ENCODE results near the gene SULT6B1. TPM values are rescaled to one million over a fixed set of nuclear protein-coding genes. Genes with fewer than 3 reads are reported as not detected.
A peak's percentile ranks its signal among the peaks of the same experiment; 100 is the strongest.

SULT6B1 gene
- not detected in 2 replicates for total RNA-seq (2021)
- Bru-seq, nascent RNA: percentile 10 among the genes with signal in this experiment
- BruChase-seq, experiment 1, labeled RNA remaining after a 2-hour chase: percentile 8 among the genes with signal in this experiment
- BruChase-seq, experiment 2, labeled RNA remaining after a 6-hour chase: percentile 9 among the genes with signal in this experiment
- long read RNA-seq, partial matches to known transcripts: 0 of 1 reads
- long read RNA-seq, other reads (novel, unspliced or antisense): 1 of 1 reads

GRCh38 chr2:37188570-37188969, at the start of gene SULT6B1:
SULT6B1 (minus strand) TSS chr2:37188670; CDS start chr2:37188640, 30 bp downstream.
- no peaks in the 10 kb centered on the region for H4K20me1 ChIP-seq (ENCODE audit: insufficient read depth)
- H3K9me3 ChIP-seq (ENCODE audit: insufficient read depth, low read depth): no peaks in the 10 kb centered on the region
- ChIA-PET POLR2A (ENCODE audit: unreplicated experiment) (no interaction called here), CTCF (no interaction called here)
- TF ChIP-seq CTCF (conservative IDR thresholded peaks at IDR 0.05): no peak
- no peak for TF ChIP-seq EZH2 (IDR thresholded peaks at IDR 0.05; ENCODE audit: low read depth)
- peak within 1 kb of the TSS; percentile 29; the same call in 1 of the 2 replicates for H3K4me2 ChIP-seq
- H3K27ac ChIP-seq: peak within 1 kb of the TSS; percentile 65
- 0 out of 2 replicates have a peak within 1 kb of the TSS, but pooled peaks have one; percentile 10 for H2AFZ ChIP-seq
- peaks cover 19% of the 10 kb centered on the region for H3K4me1 ChIP-seq (replicated peaks; ENCODE audit: insufficient read depth)
- DNase-seq: no peak
- H3K27me3 ChIP-seq (ENCODE audit: insufficient read depth, low read depth): no peaks in the 10 kb centered on the region
- H3K4me3 ChIP-seq: no peak within 1 kb of the TSS
- intact Hi-C loops (cut with micrococcal nuclease; ENCODE audit: unreplicated experiment): no loop called here
- H3K79me2 ChIP-seq (ENCODE audit: low read depth): no peaks in the 10 kb centered on the region
- H3K9me2 ChIP-seq (ENCODE audit: insufficient read depth): no peaks in the 10 kb centered on the region
- peaks cover 14% of the 10 kb centered on the region for H3F3A ChIP-seq (ENCODE audit: insufficient read depth, low read depth)
- no TSS peak for BruUV-seq (replicated peaks)
- no peaks in the 10 kb centered on the region for H3K36me3 ChIP-seq (ENCODE audit: low read depth)

- peaks cover 26% of the 10 kb centered on the region for H3K4me1 ChIP-seq (replicated peaks; ENCODE audit: insufficient read depth)
- intact Hi-C loops (cut with micrococcal nuclease; ENCODE audit: unreplicated experiment): loop anchor here (5.0 kb wide), 1 partner anchor 75 kb away; the partner anchor contains the start of gene EIF2AK2
- no TSS peak for BruUV-seq (replicated peaks)
- H3K79me2 ChIP-seq (ENCODE audit: low read depth): peaks cover 79% of the 10 kb centered on the region
- no peaks in the 10 kb centered on the region for H3K27me3 ChIP-seq (ENCODE audit: insufficient read depth, low read depth)
- CTCF ChIA-PET: no interaction called here
- peaks cover 7% of the 10 kb centered on the region; the same call in 1 of the 2 replicates for H4K20me1 ChIP-seq (ENCODE audit: insufficient read depth)
- peak overlapping the region; percentile 99 for H2AFZ ChIP-seq
- peaks cover 4% of the 10 kb centered on the region; the same call in 1 of the 2 replicates for H3F3A ChIP-seq (ENCODE audit: insufficient read depth, low read depth)
- TF ChIP-seq EZH2 (IDR thresholded peaks at IDR 0.05; ENCODE audit: low read depth) (no peak), CTCF (conservative IDR thresholded peaks at IDR 0.05) (no peak)
- DNase-seq: no peak
- H3K9me3 ChIP-seq (ENCODE audit: insufficient read depth, low read depth): no peaks in the 10 kb centered on the region
- peak overlapping the region; percentile 96 for H3K4me2 ChIP-seq
- peaks cover 12% of the 10 kb centered on the region; the same call in 1 of the 2 replicates for H3K36me3 ChIP-seq (ENCODE audit: low read depth)
- POLR2A ChIA-PET (ENCODE audit: unreplicated experiment): interaction anchor here (0.5 kb wide), 1 partner anchor 51 kb away, joined by 3 read pairs; no protein-coding TSS in a partner anchor
- no peaks in the 10 kb centered on the region for H3K9me2 ChIP-seq (ENCODE audit: insufficient read depth)
- peak overlapping the region; percentile 67 for H3K27ac ChIP-seq
- peak overlapping the region; percentile 88 for H3K4me3 ChIP-seq
These were observed 43.9 kb upstream of the SULT6B1 start for GRCh38 chr2:37232131-37232933.

All from PC-9 (cell line).